Esophagus squamous epithelium (tissue), 5 donors: ENCODE measurements around the gene FOXP3. TPM values are rescaled to one million over a fixed set of nuclear protein-coding genes. Genes with fewer than 3 reads are reported as not detected.

Experiments
- DNase-seq: peaks from one replicate; lab custom pipeline; 2025; lab: John Stamatoyannopoulos, UW
- H3K27ac ChIP-seq, 4 donors: fragments of 200-600 bp; sonication (generic); one replicate each; pipeline ENCODE4 v1.5.1; 2016 to 2019; ENCODE audit warnings: mild to moderate bottlenecking in 1 of 4
- H3K27me3 ChIP-seq, 4 donors: fragments of 200-600 bp; sonication (generic); 1 replicate in 3 of 4; 2 replicates in 1 of 4; pipeline versions ENCODE4 v1.5.1 to v1.6.0; 2017 to 2021; ENCODE audit warnings: antibody characterized with exemption in 1 of 4
- H3K36me3 ChIP-seq, 3 donors: fragments of 200-600 bp; sonication (generic); one replicate each; pipeline ENCODE4 v1.5.1; 2016 to 2019
- H3K4me1 ChIP-seq, 3 donors: fragments of 200-600 bp; sonication (generic); one replicate each; pipeline ENCODE4 v1.5.1; 2017 to 2019
- H3K4me3 ChIP-seq, 4 donors: fragments of 200-600 bp; sonication (generic); 1 replicate in 3 of 4; 2 replicates in 1 of 4; pipeline ENCODE4 v1.5.1; 2016 to 2019; ENCODE audit warnings: mild to moderate bottlenecking in 2 of 4, moderate library complexity in 1 of 4
- H3K9me3 ChIP-seq, 3 donors: fragments of 200-600 bp; sonication (generic); one replicate each; pipeline ENCODE4 v1.5.1; 2016 to 2019
- POLR2A ChIP-seq, 4 donors: fragments of 450-650 bp; IDR thresholded peaks; one replicate each; pipeline ENCODE4 v1.6.1; 2017; ENCODE audit warnings: antibody characterized with exemption in 4 of 4, mild to moderate bottlenecking in 4 of 4, moderate library complexity in 3 of 4
- WGBS, 2 donors: methylation state at CpG; one replicate each; pipeline ENCODE4 v1.1.5; 2018; 5-methylcytosine and 5-hydroxymethylcytosine counted together
- intact Hi-C: fragments of 100-400 bp; cut with DNase I; formaldehyde crosslinking; loops from one replicate; pipeline ENCODE4 v1.15.0; 2022
- total RNA-seq, 4 donors: library from RNA; depleted of rRNA; stranded (reverse); fragments of >200 nt; gene quantifications; one replicate each; pipeline ENCODE4 v1.1.0, GENCODE V29; 2016
- TF ChIP-seq, protein P1 (sequence below), 6 experiments: fragments of 450-650 bp in 4 of 6; fragments of 200-600 bp in 2 of 6; sonication (generic) in 2 of 6; IDR thresholded peaks; one replicate each; pipeline ENCODE4 v1.5.1; 2016 to 2019; ENCODE audit warnings: antibody characterized with exemption in 6 of 6, mild to moderate bottlenecking in 4 of 6, moderate library complexity in 4 of 6
- donor health status: DM: yes; HTN: yes; CAD: no.

The FOXP3 gene
- total RNA-seq, 4 donors from 2014 or later = 0.38 to 2.1 (median 0.81) TPM

DNA sequence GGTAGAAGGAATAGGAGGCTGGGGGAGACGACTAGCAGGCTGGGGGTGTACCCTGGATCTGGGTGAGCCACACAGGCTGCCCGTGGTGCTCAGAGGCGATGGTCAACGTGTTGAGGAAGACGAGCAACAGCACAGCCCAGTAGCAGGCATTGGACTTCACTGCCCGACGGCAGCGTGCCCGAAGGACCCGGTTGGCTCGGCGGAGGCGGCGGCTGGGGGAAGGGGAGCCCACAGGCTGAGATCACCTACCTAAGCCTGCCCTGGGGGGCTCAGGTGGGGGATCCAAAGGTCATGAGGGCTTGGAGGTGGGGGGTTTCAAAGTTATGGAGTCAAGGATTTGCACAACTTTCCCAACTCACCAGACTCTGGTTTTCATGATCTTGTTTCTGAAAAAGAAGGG is 38.7 kb downstream of the FOXP3 start:
- Histone ChIP-seq H3K27ac (no peak overlapping the region), H3K36me3 (no peaks in the 10 kb centered on the region), H3K4me3 (no peak overlapping the region), H3K4me1 (peaks cover 0 to 11% (median 0%) of the 10 kb centered on the region in 3 donors), H3K27me3 (no peaks in the 10 kb centered on the region), H3K9me3 (no peaks in the 10 kb centered on the region)
- TF ChIP-seq POLR2A (IDR thresholded peaks at IDR 0.05) = no peak
- TF ChIP-seq, protein P1, sequence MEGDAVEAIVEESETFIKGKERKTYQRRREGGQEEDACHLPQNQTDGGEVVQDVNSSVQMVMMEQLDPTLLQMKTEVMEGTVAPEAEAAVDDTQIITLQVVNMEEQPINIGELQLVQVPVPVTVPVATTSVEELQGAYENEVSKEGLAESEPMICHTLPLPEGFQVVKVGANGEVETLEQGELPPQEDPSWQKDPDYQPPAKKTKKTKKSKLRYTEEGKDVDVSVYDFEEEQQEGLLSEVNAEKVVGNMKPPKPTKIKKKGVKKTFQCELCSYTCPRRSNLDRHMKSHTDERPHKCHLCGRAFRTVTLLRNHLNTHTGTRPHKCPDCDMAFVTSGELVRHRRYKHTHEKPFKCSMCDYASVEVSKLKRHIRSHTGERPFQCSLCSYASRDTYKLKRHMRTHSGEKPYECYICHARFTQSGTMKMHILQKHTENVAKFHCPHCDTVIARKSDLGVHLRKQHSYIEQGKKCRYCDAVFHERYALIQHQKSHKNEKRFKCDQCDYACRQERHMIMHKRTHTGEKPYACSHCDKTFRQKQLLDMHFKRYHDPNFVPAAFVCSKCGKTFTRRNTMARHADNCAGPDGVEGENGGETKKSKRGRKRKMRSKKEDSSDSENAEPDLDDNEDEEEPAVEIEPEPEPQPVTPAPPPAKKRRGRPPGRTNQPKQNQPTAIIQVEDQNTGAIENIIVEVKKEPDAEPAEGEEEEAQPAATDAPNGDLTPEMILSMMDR (IDR thresholded peaks at IDR 0.05) = no peak
- no peak for DNase-seq
- 20 to 85% methylated on average over 2 to 12 of the region's 14 CpGs for WGBS, 2 donors
- intact Hi-C loops = no loop called here

DNA sequence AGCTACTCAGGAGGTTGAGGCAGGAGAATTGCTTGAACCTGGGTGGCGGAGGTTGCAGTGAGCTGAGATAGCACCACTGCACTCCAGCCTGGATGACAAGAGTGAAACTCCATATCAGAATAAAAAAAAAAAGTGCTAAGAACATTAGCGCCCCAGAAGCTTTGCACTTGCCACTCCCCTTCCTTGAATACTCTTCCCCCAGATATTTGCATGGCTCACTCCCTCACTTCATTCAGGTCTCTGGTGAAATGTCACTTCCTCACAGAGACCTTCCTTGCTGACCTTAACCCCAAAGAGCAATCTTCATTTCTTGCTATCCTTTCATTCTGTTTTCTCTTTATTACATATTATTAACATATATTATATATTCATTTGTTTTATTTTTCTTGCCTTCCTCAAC is 42.6 kb downstream of the FOXP3 start:
- Histone ChIP-seq H3K27me3 (no peaks in the 10 kb centered on the region), H3K4me1 (no peaks in the 10 kb centered on the region), H3K4me3 (no peak overlapping the region), H3K27ac (no peak overlapping the region), H3K9me3 (no peaks in the 10 kb centered on the region), H3K36me3 (no peaks in the 10 kb centered on the region)
- DNase-seq = no peak
- 70 to 81% methylated on average over 2 of the region's 2 CpGs for WGBS, 2 donors
- intact Hi-C loops = no loop called here
- no peak for TF ChIP-seq POLR2A (IDR thresholded peaks at IDR 0.05)
- TF ChIP-seq, protein P1 (IDR thresholded peaks at IDR 0.05) = no peak

DNA sequence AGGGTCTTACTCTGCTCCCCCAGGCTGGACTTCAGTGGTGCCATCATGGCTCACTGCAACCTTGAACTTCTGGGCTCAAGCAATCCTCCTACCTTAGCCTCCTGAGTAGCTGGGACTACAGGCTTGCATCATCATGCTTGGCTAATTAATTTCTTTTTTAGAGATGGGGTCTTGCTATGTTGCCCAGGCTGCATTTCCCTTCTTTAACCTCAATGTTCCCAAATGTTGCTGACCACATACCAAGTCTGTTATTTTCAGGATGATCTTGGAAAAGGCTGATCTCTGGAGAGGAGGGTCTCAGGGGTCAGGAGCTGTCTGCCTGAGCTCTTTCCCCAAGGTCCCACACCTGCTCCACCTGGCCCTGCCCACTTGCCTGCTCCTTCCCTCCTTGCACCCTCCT is 44.4 kb downstream of the FOXP3 start:
- H3K9me3 ChIP-seq = no peaks in the 10 kb centered on the region
- H3K4me1 ChIP-seq = no peaks in the 10 kb centered on the region
- no peaks in the 10 kb centered on the region for H3K36me3 ChIP-seq
- no peaks in the 10 kb centered on the region for H3K27me3 ChIP-seq
- no peak overlapping the region for H3K4me3 ChIP-seq
- DNase-seq = no peak
- TF ChIP-seq POLR2A (IDR thresholded peaks at IDR 0.05) = no peak
- TF ChIP-seq, protein P1 (IDR thresholded peaks at IDR 0.05) = no peak
- no peak overlapping the region for H3K27ac ChIP-seq
- intact Hi-C loops = no loop called here

DNA sequence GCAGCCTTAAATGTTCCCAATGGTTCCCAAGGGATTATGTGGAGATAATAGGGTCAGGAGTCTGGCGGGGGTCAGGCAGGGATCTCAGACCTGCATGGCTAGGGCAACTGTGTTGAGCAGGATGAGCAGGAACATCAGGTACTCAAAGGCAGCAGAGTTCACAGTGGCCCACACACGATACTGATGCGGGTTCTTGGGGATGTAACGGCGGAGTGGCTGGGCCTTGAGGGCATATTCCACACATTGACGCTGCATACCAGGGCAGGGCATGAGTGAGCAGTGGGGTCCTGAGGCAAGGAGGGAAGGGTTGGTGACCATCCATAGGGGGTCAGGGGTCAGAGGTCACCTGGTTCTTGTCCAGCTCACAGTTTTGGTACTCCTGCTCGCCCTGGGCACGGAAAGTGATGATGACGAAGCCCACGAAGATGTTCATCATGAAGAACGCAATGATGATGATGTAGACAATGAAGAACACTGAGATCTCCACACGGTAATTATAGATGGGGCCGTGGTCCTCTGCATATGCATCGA is 49.4 kb downstream of the FOXP3 start:
- no peak for DNase-seq
- no peaks in the 10 kb centered on the region for H3K36me3 ChIP-seq
- no peak for TF ChIP-seq POLR2A (IDR thresholded peaks at IDR 0.05)
- TF ChIP-seq, protein P1 (IDR thresholded peaks at IDR 0.05) = no peak
- no peaks in the 10 kb centered on the region for H3K9me3 ChIP-seq
- H3K27me3 ChIP-seq = peaks cover 0 to 5% (median 0%) of the 10 kb centered on the region in 4 donors
- no peak overlapping the region for H3K4me3 ChIP-seq
- intact Hi-C loops = no loop called here
- no peaks in the 10 kb centered on the region for H3K4me1 ChIP-seq
- no peak overlapping the region for H3K27ac ChIP-seq
- WGBS, 2 donors = 78 to 80% methylated on average over 8 of the region's 14 CpGs

DNA sequence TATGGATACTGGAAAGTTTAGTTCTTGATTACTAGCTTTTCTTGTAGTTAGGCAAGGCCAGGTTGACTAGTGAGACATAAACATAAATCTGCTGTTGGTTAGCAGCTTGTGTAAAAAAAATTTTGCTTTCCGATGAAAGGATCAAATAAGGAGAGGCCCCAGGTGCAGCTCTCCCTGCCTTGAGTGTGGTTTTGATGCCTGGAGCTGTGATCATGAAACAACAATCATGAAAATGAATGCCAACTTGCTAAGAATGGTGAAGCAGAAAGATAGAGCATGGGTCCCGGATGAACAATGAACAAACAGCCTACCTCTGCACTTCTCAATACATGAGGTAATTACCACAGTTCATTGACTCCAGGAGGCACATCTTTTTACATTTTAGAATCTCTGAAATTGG is 50.1 kb downstream of the FOXP3 start:
- 66 to 100% methylated on average over 1 to 2 of the region's 2 CpGs for WGBS, 2 donors
- DNase-seq = no peak

More for the DNA sequence above, 50.1 kb downstream of the FOXP3 start:
- H3K4me1 ChIP-seq = no peaks in the 10 kb centered on the region
- no peaks in the 10 kb centered on the region for H3K36me3 ChIP-seq
- TF ChIP-seq, protein P1 (IDR thresholded peaks at IDR 0.05) = no peak
- peaks cover 0 to 11% (median 0%) of the 10 kb centered on the region in 4 donors for H3K27me3 ChIP-seq
- intact Hi-C loops = no loop called here
- no peak overlapping the region for H3K4me3 ChIP-seq
- no peaks in the 10 kb centered on the region for H3K9me3 ChIP-seq
- H3K27ac ChIP-seq = no peak overlapping the region
